Measurements from ENCODE around the gene CA11. TPM values are rescaled to one million over a fixed set of nuclear protein-coding genes. Genes with fewer than 3 reads are reported as not detected.

The CA11 gene
- total and polyA plus RNA-seq, 9 of the 15 experiments (the other 6 are each of a cell fraction or from before 2014, with no cell fraction given): 2.9 to 19.9 (median 8.3) TPM

DNA sequence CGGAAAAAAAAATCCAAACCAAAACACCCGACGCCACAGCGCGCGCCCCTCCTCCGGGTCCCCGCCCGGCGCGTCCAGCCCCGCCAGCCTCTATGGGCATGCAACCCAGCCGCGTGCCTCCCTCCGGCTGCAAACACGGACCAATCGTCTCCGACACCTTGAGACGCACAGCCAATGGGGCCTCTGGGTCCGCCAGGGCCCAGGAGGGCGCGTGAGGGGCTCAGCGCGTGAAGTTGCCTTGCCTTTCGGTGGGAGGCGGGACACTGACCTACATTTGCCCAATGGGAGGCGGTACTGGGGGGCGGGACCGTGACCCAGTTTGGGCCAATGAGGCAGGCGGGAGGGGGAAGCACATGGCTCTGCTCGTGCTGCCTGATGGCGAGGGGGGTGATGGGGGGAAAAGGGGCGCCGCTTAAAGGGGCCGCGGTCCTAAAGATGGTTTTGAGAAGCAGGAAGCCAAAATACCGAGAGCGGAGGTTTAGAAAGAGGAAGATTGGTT lies 8.5 kb downstream of the CA11 start (continued):
- TF ChIP-seq, protein P1, sequence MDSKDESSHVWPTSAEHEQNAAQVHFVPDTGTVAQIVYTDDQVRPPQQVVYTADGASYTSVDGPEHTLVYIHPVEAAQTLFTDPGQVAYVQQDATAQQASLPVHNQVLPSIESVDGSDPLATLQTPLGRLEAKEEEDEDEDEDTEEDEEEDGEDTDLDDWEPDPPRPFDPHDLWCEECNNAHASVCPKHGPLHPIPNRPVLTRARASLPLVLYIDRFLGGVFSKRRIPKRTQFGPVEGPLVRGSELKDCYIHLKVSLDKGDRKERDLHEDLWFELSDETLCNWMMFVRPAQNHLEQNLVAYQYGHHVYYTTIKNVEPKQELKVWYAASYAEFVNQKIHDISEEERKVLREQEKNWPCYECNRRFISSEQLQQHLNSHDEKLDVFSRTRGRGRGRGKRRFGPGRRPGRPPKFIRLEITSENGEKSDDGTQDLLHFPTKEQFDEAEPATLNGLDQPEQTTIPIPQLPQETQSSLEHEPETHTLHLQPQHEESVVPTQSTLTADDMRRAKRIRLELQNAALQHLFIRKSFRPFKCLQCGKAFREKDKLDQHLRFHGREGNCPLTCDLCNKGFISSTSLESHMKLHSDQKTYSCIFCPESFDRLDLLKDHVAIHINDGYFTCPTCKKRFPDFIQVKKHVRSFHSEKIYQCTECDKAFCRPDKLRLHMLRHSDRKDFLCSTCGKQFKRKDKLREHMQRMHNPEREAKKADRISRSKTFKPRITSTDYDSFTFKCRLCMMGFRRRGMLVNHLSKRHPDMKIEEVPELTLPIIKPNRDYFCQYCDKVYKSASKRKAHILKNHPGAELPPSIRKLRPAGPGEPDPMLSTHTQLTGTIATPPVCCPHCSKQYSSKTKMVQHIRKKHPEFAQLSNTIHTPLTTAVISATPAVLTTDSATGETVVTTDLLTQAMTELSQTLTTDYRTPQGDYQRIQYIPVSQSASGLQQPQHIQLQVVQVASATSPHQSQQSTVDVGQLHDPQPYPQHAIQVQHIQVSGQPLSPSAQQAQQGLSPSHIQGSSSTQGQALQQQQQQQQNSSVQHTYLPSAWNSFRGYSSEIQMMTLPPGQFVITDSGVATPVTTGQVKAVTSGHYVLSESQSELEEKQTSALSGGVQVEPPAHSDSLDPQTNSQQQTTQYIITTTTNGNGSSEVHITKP (IDR thresholded peaks at IDR 0.05; ENCODE audit: partially characterized antibody): no peak
- TF ChIP-seq CHCHD3 (CRISPR knock-in tag; IDR thresholded peaks at IDR 0.05): no peak
- no peak for TF ChIP-seq KLF6 (CRISPR knock-in tag; IDR thresholded peaks at IDR 0.05; ENCODE audit: borderline replicate concordance)
- TF ChIP-seq ZNF212 (CRISPR knock-in tag; IDR thresholded peaks at IDR 0.05): no peak
- TF ChIP-seq, protein P2, sequence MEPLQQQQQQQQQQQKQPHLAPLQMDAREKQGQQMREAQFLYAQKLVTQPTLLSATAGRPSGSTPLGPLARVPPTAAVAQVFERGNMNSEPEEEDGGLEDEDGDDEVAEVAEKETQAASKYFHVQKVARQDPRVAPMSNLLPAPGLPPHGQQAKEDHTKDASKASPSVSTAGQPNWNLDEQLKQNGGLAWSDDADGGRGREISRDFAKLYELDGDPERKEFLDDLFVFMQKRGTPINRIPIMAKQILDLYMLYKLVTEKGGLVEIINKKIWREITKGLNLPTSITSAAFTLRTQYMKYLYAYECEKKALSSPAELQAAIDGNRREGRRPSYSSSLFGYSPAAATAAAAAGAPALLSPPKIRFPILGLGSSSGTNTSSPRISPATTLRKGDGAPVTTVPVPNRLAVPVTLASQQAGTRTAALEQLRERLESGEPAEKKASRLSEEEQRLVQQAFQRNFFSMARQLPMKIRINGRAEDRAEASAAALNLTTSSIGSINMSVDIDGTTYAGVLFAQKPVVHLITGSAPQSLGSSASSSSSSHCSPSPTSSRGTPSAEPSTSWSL (CRISPR knock-in tag; IDR thresholded peaks at IDR 0.05; ENCODE audit: borderline replicate concordance): no peak
- TF ChIP-seq, protein P3, sequence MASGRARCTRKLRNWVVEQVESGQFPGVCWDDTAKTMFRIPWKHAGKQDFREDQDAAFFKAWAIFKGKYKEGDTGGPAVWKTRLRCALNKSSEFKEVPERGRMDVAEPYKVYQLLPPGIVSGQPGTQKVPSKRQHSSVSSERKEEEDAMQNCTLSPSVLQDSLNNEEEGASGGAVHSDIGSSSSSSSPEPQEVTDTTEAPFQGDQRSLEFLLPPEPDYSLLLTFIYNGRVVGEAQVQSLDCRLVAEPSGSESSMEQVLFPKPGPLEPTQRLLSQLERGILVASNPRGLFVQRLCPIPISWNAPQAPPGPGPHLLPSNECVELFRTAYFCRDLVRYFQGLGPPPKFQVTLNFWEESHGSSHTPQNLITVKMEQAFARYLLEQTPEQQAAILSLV (tag; IDR thresholded peaks at IDR 0.05): no peak
- TF ChIP-seq ZBTB7A (IDR thresholded peaks at IDR 0.05; ENCODE audit: borderline replicate concordance, control insufficient read depth, low read depth, low read length): no peak; the same call in none of the 2 replicates
- TF ChIP-seq, protein P4, sequence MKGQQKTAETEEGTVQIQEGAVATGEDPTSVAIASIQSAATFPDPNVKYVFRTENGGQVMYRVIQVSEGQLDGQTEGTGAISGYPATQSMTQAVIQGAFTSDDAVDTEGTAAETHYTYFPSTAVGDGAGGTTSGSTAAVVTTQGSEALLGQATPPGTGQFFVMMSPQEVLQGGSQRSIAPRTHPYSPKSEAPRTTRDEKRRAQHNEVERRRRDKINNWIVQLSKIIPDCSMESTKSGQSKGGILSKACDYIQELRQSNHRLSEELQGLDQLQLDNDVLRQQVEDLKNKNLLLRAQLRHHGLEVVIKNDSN (CRISPR knock-in tag; IDR thresholded peaks at IDR 0.05): peak; percentile 93
- TF ChIP-seq KDM1A (IDR thresholded peaks at IDR 0.05): no peak
- no peak for TF ChIP-seq ZNF3 (CRISPR knock-in tag; IDR thresholded peaks at IDR 0.05)
- TF ChIP-seq, protein P5, sequence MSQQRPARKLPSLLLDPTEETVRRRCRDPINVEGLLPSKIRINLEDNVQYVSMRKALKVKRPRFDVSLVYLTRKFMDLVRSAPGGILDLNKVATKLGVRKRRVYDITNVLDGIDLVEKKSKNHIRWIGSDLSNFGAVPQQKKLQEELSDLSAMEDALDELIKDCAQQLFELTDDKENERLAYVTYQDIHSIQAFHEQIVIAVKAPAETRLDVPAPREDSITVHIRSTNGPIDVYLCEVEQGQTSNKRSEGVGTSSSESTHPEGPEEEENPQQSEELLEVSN (IDR thresholded peaks at IDR 0.05; ENCODE audit: borderline replicate concordance in 1 of 2, extremely low read depth in 1 of 2, insufficient read depth in 1 of 2, insufficient read length in 1 of 2, low read depth in 1 of 2, low read length in 1 of 2, poor library complexity in 1 of 2, severe bottlenecking in 1 of 2): peak; percentile 98 to 99
- TF ChIP-seq ZNF23 (CRISPR knock-in tag; IDR thresholded peaks at IDR 0.05): no peak
- TF ChIP-seq NELFE (IDR thresholded peaks at IDR 0.05; ENCODE audit: insufficient read depth, insufficient read length): no peak
- TF ChIP-seq, protein P6, sequence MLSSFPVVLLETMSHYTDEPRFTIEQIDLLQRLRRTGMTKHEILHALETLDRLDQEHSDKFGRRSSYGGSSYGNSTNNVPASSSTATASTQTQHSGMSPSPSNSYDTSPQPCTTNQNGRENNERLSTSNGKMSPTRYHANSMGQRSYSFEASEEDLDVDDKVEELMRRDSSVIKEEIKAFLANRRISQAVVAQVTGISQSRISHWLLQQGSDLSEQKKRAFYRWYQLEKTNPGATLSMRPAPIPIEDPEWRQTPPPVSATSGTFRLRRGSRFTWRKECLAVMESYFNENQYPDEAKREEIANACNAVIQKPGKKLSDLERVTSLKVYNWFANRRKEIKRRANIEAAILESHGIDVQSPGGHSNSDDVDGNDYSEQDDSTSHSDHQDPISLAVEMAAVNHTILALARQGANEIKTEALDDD (IDR thresholded peaks at IDR 0.05): no peak
- TF ChIP-seq SLC30A9 (CRISPR knock-in tag; IDR thresholded peaks at IDR 0.05): no peak
- TF ChIP-seq MTA2 (IDR thresholded peaks at IDR 0.05; ENCODE audit: low read depth): no peak
- TF ChIP-seq STAG1 (CRISPR knock-in tag; IDR thresholded peaks at IDR 0.05; ENCODE audit: borderline replicate concordance): no peak
- TF ChIP-seq ARHGAP35 (IDR thresholded peaks at IDR 0.05; ENCODE audit: partially characterized antibody): no peak
- no peak for TF ChIP-seq ZKSCAN3 (CRISPR knock-in tag; IDR thresholded peaks at IDR 0.05)
- no peak for TF ChIP-seq ILK (tag; IDR thresholded peaks at IDR 0.05; ENCODE audit: borderline replicate concordance, low read depth)

All from K562 (cell line).